Prostate gland (tissue), 2 donors: ENCODE measurements around the gene FBXO3.

ENCODE experiments used
- CTCF ChIP-seq, 4 experiments: fragments of 200-600 bp in 2 of 4; fragments of 450-650 bp in 2 of 4; sonication (generic) in 2 of 4; IDR thresholded peaks; 1 replicate in 3 of 4; 2 replicates in 1 of 4; pipeline ENCODE4 v1.5.1; 2016 to 2019; ENCODE audit warnings: antibody characterized with exemption in 4 of 4, mild to moderate bottlenecking in 2 of 4, moderate library complexity in 2 of 4
- POLR2AphosphoS5 ChIP-seq: sonication (generic); formaldehyde crosslinking; IDR thresholded peaks from one replicate; pipeline ENCODE4 v1.6.1; 2017; ENCODE audit warnings: antibody characterized with exemption

GRCh38 chr11:33695051-33695566 is 79.2 kb downstream of the FBXO3 start:
- TF ChIP-seq POLR2AphosphoS5 (no peak), CTCF (IDR thresholded peaks at IDR 0.05) (no peak)
